RWPE1 (cell line): ENCODE results near the gene USP35.

ENCODE experiments used
- CTCF ChIA-PET: fragments of 350-600 bp; sonication (Branson Sonifier 250); formaldehyde crosslinking; extraction: SDS; loops from one replicate; lab custom pipeline; 2021; lab: Yijun Ruan, JAX
- POLR2A ChIA-PET: fragments of 400-600 bp; formaldehyde crosslinking; extraction: SDS; loops from one replicate; lab custom pipeline; 2020; ENCODE audit warnings: antibody characterized with exemption; ENCODE audit not compliant: low non-redundant PET; lab: Yijun Ruan, JAX
- DNase-seq: peaks from one replicate; pipeline ENCODE4 v3.0.0; 2012; ENCODE audit warnings: low spot score
- H3K27ac ChIP-seq: fragments of 450-650 bp; 2 replicates; pipeline ENCODE4 v1.5.1; 2017
- CTCF ChIP-seq: fragments of 450-650 bp; conservative IDR thresholded peaks from 2 replicates; pipeline ENCODE4 v1.5.1; 2017; ENCODE audit warnings: low read depth, mild to moderate bottlenecking

USP35 gene

GRCh38 chr11:78237293-78238046, 48.8 kb downstream of the USP35 start:
- no peak overlapping the region for H3K27ac ChIP-seq
- no peak for DNase-seq
- no peak for TF ChIP-seq CTCF
- ChIA-PET POLR2A (no interaction called here), CTCF (no interaction called here)

GRCh38 chr11:78239781-78240180, 51.1 kb downstream of the USP35 start:
- ChIA-PET CTCF (interaction anchor here (0.5 to 0.7 kb wide), 3 partner anchors 72 to 816 kb away, joined by 3 to 4 read pairs (median 3); no protein-coding TSS in a partner anchor), POLR2A (no interaction called here)
- TF ChIP-seq CTCF: no peak
- no peak overlapping the region for H3K27ac ChIP-seq
- DNase-seq: no peak

- TF ChIP-seq CTCF: no peak
- DNase-seq: no peak
- ChIA-PET CTCF (interaction anchor here (0.6 kb wide), 1 partner anchor 22 kb away, joined by 3 read pairs; no protein-coding TSS in a partner anchor), POLR2A (no interaction called here)
- H3K27ac ChIP-seq: no peak overlapping the region
Measured at GRCh38 chr11:78241475-78241874, 52.8 kb downstream of the USP35 start.

- TF ChIP-seq CTCF: no peak
- no peak for DNase-seq
- POLR2A ChIA-PET: no interaction called here
- CTCF ChIA-PET: interaction anchor here (0.7 to 1.0 kb wide), 2 partner anchors 30 to 32 kb away, joined by 3 to 4 read pairs; no protein-coding TSS in a partner anchor
- no peak overlapping the region for H3K27ac ChIP-seq
Measured at GRCh38 chr11:78244080-78244479, 55.4 kb downstream of the USP35 start.

DNA sequence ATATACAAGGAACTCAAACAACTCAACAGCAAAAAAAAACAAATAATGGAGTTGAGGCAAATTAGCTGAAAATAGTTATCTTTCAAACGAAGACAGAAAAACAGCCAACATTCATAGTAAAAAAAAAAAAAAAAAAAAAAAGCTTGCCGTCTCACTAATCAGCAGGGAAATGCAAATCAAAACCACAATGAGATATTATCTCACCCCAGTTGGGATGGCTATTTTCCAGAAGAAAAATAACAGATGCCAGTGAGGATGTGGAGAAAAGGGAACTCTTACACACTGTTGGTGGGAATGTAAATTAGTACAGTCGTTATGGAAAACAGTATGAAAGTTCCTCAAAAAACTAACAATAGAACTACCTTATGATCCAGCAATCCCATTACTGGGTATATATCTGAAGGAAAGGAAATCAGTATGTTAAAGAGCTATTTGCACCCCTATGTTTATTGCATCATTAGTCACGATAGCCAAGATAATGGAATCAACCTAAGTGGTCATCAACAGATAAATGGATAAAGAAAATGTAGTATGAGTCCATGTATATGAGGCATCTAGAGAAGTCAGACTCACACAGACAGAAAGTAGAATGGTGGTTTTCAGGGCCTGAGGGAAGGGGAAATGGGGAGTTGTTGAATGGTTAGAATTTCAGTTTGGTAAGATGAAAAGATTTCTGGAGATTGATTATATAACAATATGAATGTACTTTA, 56.0 kb downstream of the USP35 start:
- no peak for TF ChIP-seq CTCF
- DNase-seq: no peak
- POLR2A ChIA-PET: no interaction called here
- H3K27ac ChIP-seq: no peak overlapping the region
- CTCF ChIA-PET: interaction anchor here (0.7 to 1.0 kb wide), 3 partner anchors 31 to 83 kb away, joined by 3 to 5 read pairs (median 4); no protein-coding TSS in a partner anchor

- TF ChIP-seq CTCF: no peak
- CTCF ChIA-PET: interaction anchor here (0.6 kb wide), 1 partner anchor 71 kb away, joined by 4 read pairs; no protein-coding TSS in a partner anchor
- DNase-seq: no peak
- no peak overlapping the region for H3K27ac ChIP-seq
- POLR2A ChIA-PET: no interaction called here
Measured at GRCh38 chr11:78248191-78248590, 59.5 kb downstream of the USP35 start.
